ENCODE measurements around the gene AQP12B. TPM values are rescaled to one million over a fixed set of nuclear protein-coding genes. Genes with fewer than 3 reads are reported as not detected.
"Not testable (repeated sequence)": the region's sequence is repeated elsewhere in the genome, so short reads cannot be mapped to it uniquely, and the experiment has no call there.

The AQP12B gene
- total RNA-seq, 1 donor from 2014 or later: not detected

DNA sequence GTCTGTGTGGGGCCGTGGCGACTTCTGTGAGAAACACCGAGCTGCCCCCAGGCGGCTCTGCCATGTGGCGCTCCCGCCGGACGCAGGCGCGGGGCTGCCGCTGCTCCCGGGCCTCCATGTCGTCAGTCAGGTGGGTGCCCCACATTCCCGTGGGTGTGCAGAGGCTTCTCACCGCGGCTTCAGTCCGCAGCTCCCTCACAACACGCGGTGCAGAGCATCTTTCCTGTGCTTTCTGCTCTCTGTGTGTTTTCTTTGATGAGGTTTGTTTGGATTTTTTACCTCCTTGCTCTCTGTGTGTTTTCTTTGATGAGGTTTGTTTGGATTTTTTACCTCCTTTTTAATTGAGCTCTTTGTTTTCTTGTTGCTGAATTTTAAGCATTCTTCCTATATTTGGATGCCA is 22.0 kb upstream of the AQP12B start:
- peak; percentile 16 for DNase-seq
- ATAC-seq: no peak
- intact Hi-C loops (cut with micrococcal nuclease): no loop called here

DNA sequence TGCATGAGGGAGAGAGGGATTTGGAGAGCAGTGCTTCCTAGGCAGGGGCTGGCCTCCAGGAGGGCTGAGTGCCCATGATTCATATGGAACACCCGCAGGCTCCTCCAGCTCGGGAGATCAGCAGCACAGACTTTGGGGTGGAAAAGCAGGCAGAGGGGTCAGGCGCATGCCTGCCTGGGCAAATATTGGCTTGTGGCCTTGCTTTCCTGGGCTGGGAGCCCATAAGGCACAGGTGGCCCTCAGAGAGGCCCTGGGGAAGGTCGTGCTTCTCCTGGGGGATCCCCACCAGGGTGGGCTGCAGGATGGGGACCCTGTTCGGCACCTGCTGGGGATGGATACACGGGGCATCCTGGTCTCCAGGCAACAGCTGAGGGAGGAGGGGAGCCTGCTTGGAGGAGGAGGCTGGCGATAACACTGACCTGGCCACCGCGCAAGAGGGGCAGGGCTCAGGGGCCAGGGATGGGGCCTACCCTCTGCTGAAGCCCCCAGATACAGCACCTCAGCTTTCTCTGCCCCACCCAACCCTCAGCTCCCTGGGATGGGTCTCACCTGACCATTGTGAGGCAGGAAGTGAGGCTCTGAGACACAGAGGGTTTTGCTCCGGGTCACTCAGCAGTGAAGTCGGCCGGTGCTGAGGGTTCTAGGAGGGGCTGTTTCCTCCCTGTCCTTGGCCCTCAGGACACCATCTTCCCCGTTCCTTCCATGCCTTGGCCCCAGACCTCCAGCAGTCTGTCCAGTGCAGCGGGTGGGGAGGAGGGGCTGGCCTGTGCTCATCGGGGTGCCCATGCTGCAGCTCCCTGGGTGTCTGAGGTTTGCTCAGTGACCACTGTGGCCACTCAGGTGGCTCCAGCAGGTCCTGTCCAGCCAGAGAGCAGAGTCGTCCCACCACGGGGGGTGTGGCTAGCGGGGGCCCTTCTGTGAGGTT is 21.0 kb upstream of the AQP12B start:
- peak; percentile 17 for DNase-seq
- no peak for ATAC-seq
- intact Hi-C loops (cut with micrococcal nuclease): no loop called here

DNA sequence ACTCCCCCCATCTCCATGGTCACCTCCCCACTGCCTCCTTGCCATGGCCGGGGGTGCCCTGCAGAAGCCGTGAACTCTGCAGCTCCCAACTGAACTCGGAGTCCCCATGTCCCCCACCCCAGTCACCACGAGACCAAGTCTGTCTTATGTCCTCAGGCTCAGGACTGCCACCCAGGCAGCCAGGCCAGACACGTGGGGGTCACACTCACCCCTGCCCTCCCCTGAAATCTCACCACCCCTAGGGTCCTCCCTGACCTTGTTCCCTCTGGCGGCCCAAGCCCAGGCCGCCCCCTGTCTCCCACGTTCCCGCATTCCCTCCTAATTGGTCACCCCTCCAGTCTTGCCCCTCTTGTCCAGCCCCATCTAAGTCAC is 19.9 kb upstream of the AQP12B start:
- ATAC-seq (no peak), DNase-seq (peak; percentile 6)
- intact Hi-C loops (cut with micrococcal nuclease): no loop called here

DNA sequence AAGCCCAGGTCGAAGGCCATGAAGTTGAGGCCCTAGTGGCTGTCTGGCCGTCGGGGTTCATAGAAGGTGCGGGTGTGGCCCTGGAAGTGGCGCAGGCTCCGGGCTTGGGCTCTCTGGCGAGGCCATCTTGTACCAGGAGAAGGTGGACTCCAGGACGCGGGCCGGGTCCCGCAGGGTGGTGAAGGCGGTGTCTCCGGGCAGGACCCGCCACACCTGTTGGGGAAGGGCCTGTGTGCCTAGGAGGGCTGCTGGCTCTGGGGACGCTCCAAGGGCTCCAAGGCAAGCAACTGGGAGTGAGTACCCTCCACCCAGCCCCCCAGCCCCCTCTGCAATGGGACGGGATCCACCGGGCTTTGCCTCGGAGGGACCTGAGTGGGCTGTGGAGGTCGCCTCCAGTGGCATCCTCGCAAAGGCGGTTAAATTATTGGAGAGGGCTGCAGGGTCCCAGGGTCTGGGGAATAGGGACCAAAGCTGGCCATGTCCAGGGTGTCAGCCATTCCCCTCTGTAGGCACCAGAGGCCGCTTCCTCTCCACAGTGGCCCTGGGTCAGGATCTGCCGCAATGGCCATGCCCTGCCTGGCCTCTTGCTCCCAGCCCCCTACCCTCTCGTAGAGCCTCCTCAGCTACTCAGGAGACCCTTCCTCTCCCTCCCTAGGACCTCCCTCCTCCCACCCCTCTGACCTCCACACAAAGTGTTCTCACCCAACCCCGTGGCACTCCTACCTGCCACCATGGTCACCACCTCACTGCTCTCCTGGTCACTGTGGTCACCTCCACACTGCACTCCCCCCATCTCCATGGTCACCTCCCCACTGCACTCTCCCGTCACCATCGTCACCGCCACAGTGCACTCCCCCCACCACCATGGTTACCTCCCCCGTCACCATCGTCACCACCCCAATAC is 19.3 kb upstream of the AQP12B start:
- intact Hi-C loops (cut with micrococcal nuclease): no loop called here
- ATAC-seq (no peak), DNase-seq (peak; percentile 25)

DNA sequence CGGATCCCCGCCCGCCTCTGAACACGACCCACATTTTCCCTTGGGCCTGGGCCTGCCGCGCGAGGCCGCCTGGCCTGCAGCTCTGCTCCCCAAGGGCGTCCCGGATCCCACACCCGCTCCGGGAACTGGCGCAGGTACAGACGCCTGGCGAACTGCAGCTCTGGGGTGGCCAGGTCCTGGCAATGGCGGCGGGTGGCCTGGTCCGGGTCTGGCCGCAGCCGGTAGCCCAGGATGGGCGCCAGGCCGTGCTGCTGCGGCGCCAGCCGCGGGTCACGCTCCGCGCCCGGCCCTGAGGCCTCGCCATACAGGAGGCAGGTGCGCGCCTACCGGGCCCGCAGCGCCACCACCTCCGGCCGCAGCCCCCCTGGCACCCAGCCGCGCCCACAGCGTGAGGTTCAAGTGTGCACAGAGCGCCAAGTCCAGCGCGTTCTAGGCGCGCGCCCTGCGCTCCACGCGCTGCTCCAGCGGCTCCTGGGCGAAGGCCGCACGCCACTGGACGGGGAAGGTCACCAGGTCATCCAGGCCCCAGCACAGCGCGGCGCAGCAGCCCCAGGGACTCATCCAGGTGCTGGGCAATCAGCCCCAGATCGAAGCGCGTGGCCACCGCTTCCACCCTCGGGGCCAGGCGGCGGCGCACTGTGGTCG is 18.5 kb upstream of the AQP12B start:
- peak; percentile 18 for DNase-seq
- intact Hi-C loops (cut with micrococcal nuclease): no loop called here
- ATAC-seq: no peak

DNA sequence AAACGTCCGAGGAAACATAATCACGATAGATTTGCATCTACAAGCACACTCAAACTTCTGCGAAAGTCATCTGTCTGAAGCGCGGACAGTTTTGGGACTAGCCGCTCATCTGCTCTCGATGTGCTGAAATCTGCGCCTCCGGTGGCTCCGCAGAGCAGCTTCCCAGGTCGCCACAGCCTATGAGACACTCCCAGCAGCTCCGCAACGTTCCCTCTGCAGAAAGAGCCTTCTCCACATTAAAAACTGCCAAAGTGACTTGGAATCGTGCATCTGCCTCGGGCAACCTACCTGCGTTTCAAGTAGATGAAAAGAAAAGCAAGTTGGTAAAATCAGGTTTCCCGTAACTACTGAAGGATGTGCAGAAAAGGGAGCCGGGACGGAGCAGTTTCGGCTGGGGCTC is 17.9 kb upstream of the AQP12B start:
- ATAC-seq; intact Hi-C loops (cut with micrococcal nuclease); DNase-seq: not testable (repeated sequence)

DNA sequence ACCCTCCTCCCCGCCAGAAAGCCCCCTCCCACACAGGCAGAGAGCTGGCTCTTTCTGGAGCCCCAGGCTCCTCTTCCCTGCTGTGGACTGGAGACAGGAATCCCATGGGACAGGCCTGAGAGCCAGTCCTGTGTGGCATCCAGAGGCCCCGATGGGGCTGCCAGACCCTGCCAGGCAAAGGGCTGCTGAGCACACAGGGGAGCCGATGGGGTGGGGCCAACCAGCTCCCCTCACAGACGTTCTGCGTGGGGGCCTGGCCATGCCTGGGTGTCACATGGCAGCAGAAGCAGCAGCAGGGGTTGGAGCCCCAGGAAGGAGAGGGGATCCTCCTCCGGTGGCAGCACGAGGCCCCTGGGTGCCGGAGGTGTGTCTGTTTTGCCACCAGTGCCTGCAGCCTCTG is 17.1 kb upstream of the AQP12B start:
- DNase-seq; ATAC-seq; intact Hi-C loops (cut with micrococcal nuclease): not testable (repeated sequence)

DNA sequence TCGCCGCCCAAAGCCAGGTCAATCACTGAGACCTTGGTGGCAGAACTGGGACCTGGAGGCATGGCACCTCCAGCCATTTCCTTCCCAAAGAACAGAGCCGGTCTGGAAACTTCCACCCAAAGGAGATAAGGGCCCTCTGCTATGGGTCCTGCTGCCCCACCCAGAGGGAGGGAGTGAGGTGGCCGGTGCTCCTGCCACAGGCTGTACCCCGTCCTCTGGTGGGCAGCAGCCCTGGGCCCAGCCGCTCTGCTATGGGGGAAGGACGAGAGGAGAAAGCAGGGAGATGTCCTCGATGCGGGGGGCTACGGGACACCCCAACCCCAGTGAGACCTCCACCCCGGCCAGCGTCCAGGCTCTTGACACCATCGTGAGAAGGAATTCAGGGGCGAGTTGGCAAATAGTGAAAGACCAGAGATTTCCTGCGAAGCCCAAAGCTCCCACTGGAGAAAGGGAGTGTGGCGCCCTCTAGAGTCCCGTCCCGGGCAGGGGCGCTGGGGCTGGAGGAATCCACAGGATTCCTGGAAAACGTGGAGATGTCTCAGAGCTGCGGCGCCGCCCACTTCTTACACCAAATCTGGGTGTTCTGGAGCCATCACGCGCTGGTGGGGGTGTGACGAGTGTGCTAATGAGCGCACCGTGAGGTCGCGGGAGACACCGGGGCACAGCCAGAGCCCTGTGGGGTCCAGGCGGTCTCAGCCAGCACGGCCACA is 16.3 kb upstream of the AQP12B start:
- peak; percentile 58 for ATAC-seq
- intact Hi-C loops (cut with micrococcal nuclease): not testable (repeated sequence)
- DNase-seq: peak; percentile 18

DNA sequence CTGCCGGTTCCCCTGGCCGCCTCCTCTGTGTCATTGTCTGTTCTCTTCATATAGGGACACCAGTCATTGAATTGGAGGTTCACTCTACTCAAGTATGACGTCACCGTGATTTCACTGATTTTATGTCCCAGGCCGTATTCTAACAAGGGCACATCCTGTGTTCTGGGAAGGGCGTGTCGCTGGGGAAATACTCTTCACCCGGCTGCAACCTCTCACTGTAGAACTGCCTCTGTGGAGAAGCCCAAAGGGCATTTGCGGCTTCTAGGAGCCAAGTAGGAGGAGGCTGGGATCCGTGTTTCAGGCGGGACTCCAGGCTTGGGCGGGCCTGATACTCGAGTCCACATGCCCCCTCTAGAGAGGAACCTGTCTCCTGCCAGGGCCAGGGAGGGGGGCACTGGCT is 13.8 kb upstream of the AQP12B start:
- intact Hi-C loops (cut with micrococcal nuclease); DNase-seq; ATAC-seq: not testable (repeated sequence)

DNA sequence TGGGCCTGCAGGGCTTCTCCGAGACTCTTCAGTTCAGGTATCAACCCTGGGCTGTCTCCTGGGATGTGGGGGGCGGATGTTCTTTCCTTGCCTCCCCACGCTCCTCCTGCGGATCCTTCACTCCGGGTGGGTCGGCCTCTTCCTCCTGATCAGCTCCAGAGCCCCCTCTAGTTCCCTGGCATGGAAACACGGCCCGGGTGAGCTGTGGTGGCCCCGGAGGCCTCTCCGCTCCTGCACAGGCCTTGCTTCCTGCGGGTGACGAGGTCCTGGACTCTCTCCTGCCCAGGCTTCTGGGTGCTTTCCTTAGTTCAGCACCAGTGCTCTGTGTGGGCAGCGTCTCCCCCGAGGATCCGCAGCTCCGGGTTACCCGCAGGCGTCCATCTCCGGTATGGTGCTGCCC is 12.9 kb upstream of the AQP12B start:
- intact Hi-C loops (cut with micrococcal nuclease); ATAC-seq; DNase-seq: not testable (repeated sequence)

DNA sequence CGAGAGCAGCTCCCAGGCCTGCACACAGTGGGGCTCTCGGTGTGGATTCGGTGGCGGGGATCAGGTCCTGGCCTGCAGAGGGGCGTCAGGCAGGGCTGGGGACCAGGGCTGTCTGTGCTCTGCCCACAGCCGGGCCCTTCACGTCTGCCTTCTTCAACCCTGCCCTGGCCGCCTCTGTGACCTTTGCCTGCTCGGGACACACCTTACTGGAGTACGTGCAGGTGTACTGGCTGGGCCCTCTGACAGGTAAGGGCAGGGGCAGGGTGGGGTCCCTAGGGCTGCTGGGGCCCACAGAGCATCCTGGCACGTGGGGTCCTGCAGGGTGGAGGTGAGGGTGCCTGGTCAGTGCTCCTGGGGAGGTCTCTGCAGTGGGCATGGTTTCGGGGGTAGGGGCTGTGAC is 11.6 kb upstream of the AQP12B start:
- intact Hi-C loops (cut with micrococcal nuclease); DNase-seq; ATAC-seq: not testable (repeated sequence)

DNA sequence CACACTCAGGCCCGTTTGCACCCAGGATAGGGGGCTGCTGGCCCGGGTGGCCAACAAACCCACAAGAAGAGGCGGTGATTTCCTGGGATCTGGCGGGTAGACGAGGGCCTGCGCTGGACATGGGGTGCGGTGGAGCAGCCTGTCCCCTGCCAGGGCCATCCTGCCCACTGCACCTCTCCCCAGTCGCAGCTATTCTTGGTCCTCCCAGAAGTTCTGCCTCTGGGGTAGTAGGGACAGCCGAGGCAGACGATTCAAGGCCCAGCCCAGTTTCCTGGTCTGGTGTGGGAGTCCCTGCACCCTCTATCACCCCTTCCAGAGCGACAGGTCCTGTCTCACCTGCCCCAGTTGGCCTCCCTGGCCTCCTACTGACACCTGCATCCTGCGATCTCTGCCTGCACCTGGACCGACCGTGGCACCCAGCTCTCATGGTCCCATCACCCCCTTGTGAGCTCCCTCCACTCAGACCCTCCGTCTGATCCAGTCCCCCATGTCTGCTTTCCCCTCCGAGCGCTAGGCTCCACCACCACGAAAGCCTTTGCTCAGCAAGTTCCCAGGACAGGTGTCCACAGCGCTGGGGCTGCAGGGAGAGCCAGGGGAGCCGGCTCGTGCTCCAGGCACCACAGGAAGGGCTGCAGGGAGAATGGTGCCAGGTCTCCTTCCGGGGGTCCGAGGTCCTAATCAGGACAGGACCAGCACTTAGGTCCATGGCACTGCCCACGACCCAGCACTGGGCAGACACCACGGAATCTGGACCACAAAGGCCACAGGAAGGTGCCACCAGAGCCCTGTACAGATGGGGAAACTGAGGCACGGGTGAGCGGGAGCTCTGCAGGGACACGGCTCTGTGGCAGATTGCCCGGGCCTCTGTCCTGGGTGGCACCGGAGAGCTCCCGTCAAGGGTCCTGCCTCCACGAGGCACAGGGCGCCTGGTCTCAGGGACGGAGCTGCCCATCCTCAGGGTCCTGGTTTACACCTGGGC is 10.2 kb upstream of the AQP12B start:
- DNase-seq; intact Hi-C loops (cut with micrococcal nuclease); ATAC-seq: not testable (repeated sequence)

DNA sequence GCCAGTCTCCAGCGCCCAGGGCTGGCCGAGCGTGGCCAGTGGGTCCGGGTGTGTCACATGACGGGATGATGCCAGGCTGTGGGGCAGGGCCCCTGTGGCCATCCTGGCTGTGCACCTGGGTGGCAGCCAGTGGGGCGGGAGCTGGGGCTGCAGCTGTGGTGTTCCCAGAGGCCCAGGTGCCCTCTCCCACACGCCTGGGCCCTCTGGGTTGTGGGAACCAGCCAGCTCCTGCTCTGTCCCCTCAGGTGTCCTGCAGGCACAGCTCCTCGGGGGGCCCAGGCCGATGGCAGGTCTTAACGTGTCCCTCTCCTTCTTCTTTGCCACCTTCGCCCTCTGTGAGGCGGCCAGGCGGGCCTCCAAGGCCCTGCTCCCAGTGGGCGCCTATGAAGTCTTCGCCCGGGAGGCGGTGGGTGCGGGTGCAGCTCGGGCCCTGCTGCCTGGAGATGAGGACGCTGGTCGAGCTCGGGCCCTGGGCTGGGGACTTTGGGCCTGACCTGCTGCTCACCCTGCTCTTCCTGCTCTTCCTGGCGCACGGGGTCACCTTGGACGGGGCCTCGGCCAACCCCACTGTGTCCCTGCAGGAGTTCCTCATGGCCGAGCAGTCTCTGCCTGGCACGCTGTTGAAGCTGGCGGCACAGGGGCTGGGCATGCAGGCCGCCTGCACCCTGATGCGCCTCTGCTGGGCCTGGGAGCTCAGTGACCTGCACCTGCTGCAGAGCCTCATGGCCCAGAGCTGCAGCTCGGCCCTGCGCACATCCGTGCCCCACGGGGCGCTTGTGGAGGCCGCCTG is 9.1 kb upstream of the AQP12B start, which contains the start of gene AQP12A:
Gene AQP12A, plus strand, starts transcription at position 236 of the 790 bp plus-strand sequence. Its CDS starts 48 bp downstream, at position 284.
- intact Hi-C loops (cut with micrococcal nuclease); DNase-seq: not testable (repeated sequence)
- ATAC-seq: peak; percentile 17

DNA sequence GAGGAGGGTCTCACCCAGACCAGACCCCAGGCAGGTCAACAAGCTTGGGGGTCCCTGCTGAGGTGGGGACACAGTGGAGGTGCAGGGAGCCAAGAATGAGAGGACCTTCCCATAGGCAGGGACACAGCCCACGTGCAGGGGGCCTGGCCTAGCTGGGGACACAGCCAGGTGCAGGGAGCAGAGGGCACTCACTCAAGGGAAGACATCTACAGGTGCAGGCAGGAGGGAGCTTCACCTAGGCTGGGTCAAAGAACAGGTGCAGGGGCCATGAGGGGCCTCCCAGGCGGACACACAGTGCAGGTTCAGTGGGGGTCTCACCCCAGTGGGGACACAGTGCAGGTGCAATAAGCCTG is 8.4 kb upstream of the AQP12B start:
- DNase-seq; ATAC-seq; intact Hi-C loops (cut with micrococcal nuclease): not testable (repeated sequence)

DNA sequence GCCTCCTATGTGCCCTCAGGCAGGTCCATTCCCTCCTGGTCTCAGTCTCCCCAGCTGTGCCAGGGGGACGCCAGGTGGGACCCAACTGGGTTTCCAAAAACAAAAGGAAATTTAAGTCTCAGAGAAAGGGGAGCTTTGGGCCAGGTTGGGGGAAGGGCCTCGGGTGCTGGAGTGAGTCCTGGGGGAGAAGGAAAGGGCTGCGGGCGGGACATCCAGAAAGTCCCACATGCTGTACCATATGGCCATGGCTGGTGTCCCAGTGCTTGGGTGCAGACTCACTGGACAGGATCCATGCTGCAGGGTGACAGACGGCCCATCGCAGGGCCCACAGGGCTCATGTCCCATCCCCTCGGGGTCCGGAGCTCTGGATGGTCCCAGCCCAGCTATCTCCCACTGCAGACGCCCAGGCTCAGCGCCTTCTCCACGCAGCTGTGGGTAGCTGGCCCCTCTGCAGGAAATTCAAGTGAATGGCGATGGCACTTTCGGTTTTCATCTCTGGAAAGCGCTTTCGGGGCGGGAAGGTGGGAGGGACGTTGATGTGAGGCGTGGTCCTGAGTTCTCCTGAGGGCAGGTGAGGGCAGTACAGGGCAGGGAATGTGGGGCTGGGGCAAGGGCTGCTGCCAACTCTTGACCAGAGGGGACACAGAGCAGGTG is 7.9 kb upstream of the AQP12B start:
- DNase-seq; intact Hi-C loops (cut with micrococcal nuclease): not testable (repeated sequence)

DNA sequence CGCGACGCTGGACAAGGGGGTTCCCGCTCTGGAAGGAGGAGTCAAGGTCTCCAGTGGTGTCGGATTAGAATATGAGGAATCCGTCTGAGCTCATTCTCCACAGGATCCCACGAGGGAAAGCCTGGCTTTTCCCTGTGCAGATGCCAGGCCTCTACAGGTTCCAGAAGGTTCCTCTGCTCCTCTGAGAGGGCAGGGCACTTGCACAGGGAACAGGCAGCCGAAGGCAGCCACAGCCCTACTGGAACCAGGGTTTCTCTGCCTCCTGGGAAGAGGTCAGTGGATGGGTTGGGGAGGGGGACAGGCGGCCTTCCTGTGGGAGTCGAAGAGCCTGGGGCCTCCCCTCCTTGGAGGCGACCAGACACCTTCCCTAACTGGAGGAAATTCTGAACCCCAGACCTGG is 7.3 kb upstream of the AQP12B start:
- DNase-seq (no peak), ATAC-seq (no peak)
- intact Hi-C loops (cut with micrococcal nuclease): no loop called here

More for the DNA sequence above, 7.9 kb upstream of the AQP12B start:
- ATAC-seq: not testable (repeated sequence)

Data from left ventricle myocardium superior (tissue), 1 donor.